Keratinocyte (primary cell): Measurements from ENCODE around the gene ARFGAP3. TPM values are rescaled to one million over a fixed set of nuclear protein-coding genes. Genes with fewer than 3 reads are reported as not detected.

Source experiments
- DNase-seq: peaks from one replicate; pipeline ENCODE4 v3.0.0-alpha.2; 2011; ENCODE audit warnings: low read depth, missing footprints, low spot score
- FAIRE-seq: peaks from 2 replicates; lab custom pipeline; 2011; peaks lifted over from hg19 to GRCh38; lab: Jason Lieb, UNC
- H2AFZ ChIP-seq: 2 replicates; pipeline ENCODE4 v1.6.0; 2012; ENCODE audit warnings: low read length, control low read depth, inconsistent platforms; ENCODE audit not compliant: control insufficient read depth
- H3K27ac ChIP-seq: 2 replicates; pipeline ENCODE4 v1.5.1; 2011; ENCODE audit warnings: low read length; ENCODE audit not compliant: control insufficient read depth, insufficient read depth
- H3K27me3 ChIP-seq: 3 replicates; pipeline ENCODE4 v1.6.0; 2011; ENCODE audit warnings: low read length; ENCODE audit not compliant: control insufficient read depth, insufficient read depth; ENCODE audit errors: extremely low read depth
- H3K36me3 ChIP-seq, 2 experiments: 2 replicates in 1 of 2; 3 replicates in 1 of 2; pipeline ENCODE4 v1.5.1; 2011; ENCODE audit warnings: low read length in 2 of 2, mild to moderate bottlenecking in 1 of 2; ENCODE audit not compliant: control insufficient read depth in 2 of 2, insufficient read depth in 2 of 2; ENCODE audit errors: extremely low read depth in 1 of 2
- H3K4me1 ChIP-seq: 3 replicates; pipeline ENCODE4 v1.5.1; 2011; ENCODE audit warnings: low read length; ENCODE audit not compliant: control insufficient read depth, insufficient read depth; ENCODE audit errors: extremely low read depth
- H3K4me2 ChIP-seq: 3 replicates; pipeline ENCODE4 v1.6.0; 2011; ENCODE audit warnings: low read depth, low read length; ENCODE audit not compliant: control insufficient read depth, insufficient read depth; ENCODE audit errors: extremely low read depth
- H3K4me3 ChIP-seq, 3 experiments: fragments of 200-600 bp in 1 of 3; sonication (generic) in 1 of 3; 2 replicates in 2 of 3; 3 replicates in 1 of 3; pipeline ENCODE4 v1.5.1; 2011 to 2016; ENCODE audit warnings: low read length in 3 of 3, mild to moderate bottlenecking in 3 of 3, control low read depth in 2 of 3, inconsistent platforms in 1 of 3, low read depth in 1 of 3, mixed read lengths in 1 of 3, mixed run types in 1 of 3, moderate library complexity in 1 of 3; ENCODE audit not compliant: control insufficient read depth in 2 of 3, insufficient read depth in 2 of 3; ENCODE audit errors: extremely low read depth in 1 of 3
- H3K79me2 ChIP-seq: 2 replicates; pipeline ENCODE4 v1.6.0; 2012; ENCODE audit warnings: low read length; ENCODE audit not compliant: control insufficient read depth, insufficient read depth
- H3K9ac ChIP-seq: 3 replicates; pipeline ENCODE4 v1.6.0; 2011; ENCODE audit warnings: low read length; ENCODE audit not compliant: control insufficient read depth, insufficient read depth; ENCODE audit errors: extremely low read depth
- H3K9me1 ChIP-seq: 3 replicates; pipeline ENCODE4 v1.6.0; 2011; ENCODE audit warnings: low read length; ENCODE audit not compliant: control insufficient read depth, insufficient read depth; ENCODE audit errors: extremely low read depth
- H3K9me3 ChIP-seq: 2 replicates; pipeline ENCODE4 v1.5.1; 2012; ENCODE audit warnings: low read depth, low read length; ENCODE audit not compliant: control insufficient read depth
- H4K20me1 ChIP-seq: 3 replicates; pipeline ENCODE4 v1.6.0; 2011; ENCODE audit warnings: low read length; ENCODE audit not compliant: control insufficient read depth, insufficient read depth; ENCODE audit errors: extremely low read depth
- EZH2 ChIP-seq: IDR thresholded peaks from one replicate; pipeline ENCODE4 v1.6.1; 2012; ENCODE audit warnings: inconsistent platforms, mild to moderate bottlenecking, low read length, moderate library complexity
- dilution Hi-C: fragments of 300-500 bp; cut with MboI; formaldehyde crosslinking; loops from one replicate; pipeline ENCODE4 v1.7.0; 2020; ENCODE audit warnings: low sequenced_read_pairs; ENCODE audit not compliant: extremely low pct_ligation_motif_present
- polyA plus RNA-seq, 5 experiments: library from polyadenylated mRNA; depleted of rRNA in 3 of 5; stranded (reverse) in 3 of 5; stranded (forward) in 1 of 5; unstranded in 1 of 5; fragments of >200 nt; gene quantifications; 1 replicate in 1 of 5; 2 replicates in 3 of 5; 3 replicates in 1 of 5; pipeline versions ENCODE4 v1.2.1 to v1.2.3, GENCODE V29; 2011 to 2012; ENCODE audit warnings: missing spikeins in 2 of 5, low read depth in 1 of 5, low replicate concordance in 1 of 5
- TF ChIP-seq, protein P1 (sequence below), 3 experiments: IDR thresholded peaks in 1 of 3; conservative IDR thresholded peaks in 1 of 3; optimal IDR thresholded peaks in 1 of 3; 2 replicates in 2 of 3; 3 replicates in 1 of 3; pipeline versions ENCODE3 to v1.5.1; 2011; ENCODE audit warnings: low read length in 3 of 3, mild to moderate bottlenecking in 3 of 3, moderate library complexity in 2 of 3, control low read depth in 1 of 3, inconsistent platforms in 1 of 3; ENCODE audit not compliant: insufficient read depth in 2 of 3; ENCODE audit errors: extremely low read depth in 1 of 3

The ARFGAP3 gene
- polyA plus RNA-seq, 1 donor (not counting 4 experiments of a cell fraction or from before 2014, with no cell fraction given) = 28.3 TPM

GRCh38 chr22:42869463-42869862 lies 12.4 kb upstream of the ARFGAP3 start:
- Histone ChIP-seq H3K4me3 (no peak overlapping the region), H3K9me3 (no peaks in the 10 kb centered on the region), H3K4me1 (peaks cover 20% of the 10 kb centered on the region), H2AFZ (no peak overlapping the region), H3K27ac (no peak overlapping the region), H3K9ac (no peak overlapping the region), H3K36me3 (peaks cover 12 to 22% of the 10 kb centered on the region in 2 experiments), H3K27me3 (no peaks in the 10 kb centered on the region), H3K4me2 (no peak overlapping the region), H3K9me1 (no peaks in the 10 kb centered on the region), H4K20me1 (no peaks in the 10 kb centered on the region), H3K79me2 (no peaks in the 10 kb centered on the region)
- TF ChIP-seq EZH2 = no peak
- TF ChIP-seq, protein P1, sequence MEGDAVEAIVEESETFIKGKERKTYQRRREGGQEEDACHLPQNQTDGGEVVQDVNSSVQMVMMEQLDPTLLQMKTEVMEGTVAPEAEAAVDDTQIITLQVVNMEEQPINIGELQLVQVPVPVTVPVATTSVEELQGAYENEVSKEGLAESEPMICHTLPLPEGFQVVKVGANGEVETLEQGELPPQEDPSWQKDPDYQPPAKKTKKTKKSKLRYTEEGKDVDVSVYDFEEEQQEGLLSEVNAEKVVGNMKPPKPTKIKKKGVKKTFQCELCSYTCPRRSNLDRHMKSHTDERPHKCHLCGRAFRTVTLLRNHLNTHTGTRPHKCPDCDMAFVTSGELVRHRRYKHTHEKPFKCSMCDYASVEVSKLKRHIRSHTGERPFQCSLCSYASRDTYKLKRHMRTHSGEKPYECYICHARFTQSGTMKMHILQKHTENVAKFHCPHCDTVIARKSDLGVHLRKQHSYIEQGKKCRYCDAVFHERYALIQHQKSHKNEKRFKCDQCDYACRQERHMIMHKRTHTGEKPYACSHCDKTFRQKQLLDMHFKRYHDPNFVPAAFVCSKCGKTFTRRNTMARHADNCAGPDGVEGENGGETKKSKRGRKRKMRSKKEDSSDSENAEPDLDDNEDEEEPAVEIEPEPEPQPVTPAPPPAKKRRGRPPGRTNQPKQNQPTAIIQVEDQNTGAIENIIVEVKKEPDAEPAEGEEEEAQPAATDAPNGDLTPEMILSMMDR (optimal IDR thresholded peaks at IDR 0.05 in 1 of 3, IDR thresholded peaks at IDR 0.05 in 1 of 3, conservative IDR thresholded peaks at IDR 0.05 in 1 of 3; ENCODE audit: extremely low read depth in 1 of 3, insufficient read depth in 2 of 3, low read length in 3 of 3) = no peak
- FAIRE-seq (no peak), DNase-seq (no peak)
- dilution Hi-C loops = no loop called here

- FAIRE-seq (no peak), DNase-seq (no peak)
- Histone ChIP-seq H3K27ac (no peak overlapping the region), H3K36me3 (peaks cover 12 to 18% of the 10 kb centered on the region in 2 experiments), H3K9me1 (no peaks in the 10 kb centered on the region), H3K79me2 (no peaks in the 10 kb centered on the region), H3K4me1 (peaks cover 22% of the 10 kb centered on the region), H3K4me3 (no peak overlapping the region), H3K9me3 (no peaks in the 10 kb centered on the region), H3K4me2 (no peak overlapping the region), H3K27me3 (no peaks in the 10 kb centered on the region), H4K20me1 (no peaks in the 10 kb centered on the region), H3K9ac (no peak overlapping the region), H2AFZ (no peak overlapping the region)
- dilution Hi-C loops = no loop called here
- TF ChIP-seq, protein P1 (optimal IDR thresholded peaks at IDR 0.05 in 1 of 3, IDR thresholded peaks at IDR 0.05 in 1 of 3, conservative IDR thresholded peaks at IDR 0.05 in 1 of 3; ENCODE audit: extremely low read depth in 1 of 3, insufficient read depth in 2 of 3, low read length in 3 of 3) = no peak
- no peak for TF ChIP-seq EZH2
These were observed 11.7 kb upstream of the ARFGAP3 start for GRCh38 chr22:42868751-42869251.
